Ureter (tissue), 1 donor: Measurements from ENCODE around the gene AXIN2. TPM values are rescaled to one million over a fixed set of nuclear protein-coding genes. Genes with fewer than 3 reads are reported as not detected.
A peak's percentile ranks its signal among the peaks of the same experiment; 100 is the strongest.
"Not testable (repeated sequence)": the region's sequence is repeated elsewhere in the genome, so short reads cannot be mapped to it uniquely, and the experiment has no call there.

ENCODE experiments used
- DNase-seq: peaks from one replicate; pipeline ENCODE4 v3.0.0-alpha.2; 2020; ENCODE audit warnings: low spot score
- total RNA-seq: library from RNA; stranded (reverse); gene quantifications from one replicate; pipeline ENCODE4 v1.2.4, GENCODE V29; 2023
- donor health status: DM: yes; HTN: yes; CAD: no.

The AXIN2 gene
- total RNA-seq, 1 donor from 2014 or later, result 11.8 TPM

GRCh38 chr17:65536573-65537342 lies 24.7 kb downstream of the AXIN2 start:
- no peak for DNase-seq

GRCh38 chr17:65535777-65536572 lies 25.5 kb downstream of the AXIN2 start:
- DNase-seq, result no peak

GRCh38 chr17:65533852-65534457 lies 27.5 kb downstream of the AXIN2 start:
- no peak for DNase-seq

GRCh38 chr17:65533056-65533745 lies 28.2 kb downstream of the AXIN2 start:
- DNase-seq, result no peak

- DNase-seq, result no peak
Observed at GRCh38 chr17:65532101-65532890, 29.2 kb downstream of the AXIN2 start.

GRCh38 chr17:65531256-65532100 lies 30.0 kb downstream of the AXIN2 start:
- DNase-seq, result peak; percentile 74

GRCh38 chr17:65530523-65531255 lies 30.8 kb downstream of the AXIN2 start:
- DNase-seq, result no peak

GRCh38 chr17:65529761-65530522 lies 31.5 kb downstream of the AXIN2 start:
- no peak for DNase-seq

GRCh38 chr17:65529040-65529633 lies 32.3 kb downstream of the AXIN2 start:
- DNase-seq, result no peak

GRCh38 chr17:65527857-65528591 lies 33.4 kb downstream of the AXIN2 start:
- DNase-seq, result no peak

GRCh38 chr17:65527381-65527780 lies 34.1 kb downstream of the AXIN2 start:
- no peak for DNase-seq

- DNase-seq, result not testable (repeated sequence)
Observed at GRCh38 chr17:65526854-65527253, 34.6 kb downstream of the AXIN2 start.

GRCh38 chr17:65523853-65524664 lies 37.4 kb downstream of the AXIN2 start:
- DNase-seq, result no peak

GRCh38 chr17:65523411-65523810 lies 38.0 kb downstream of the AXIN2 start:
- DNase-seq, result no peak

- DNase-seq, result no peak
Observed at GRCh38 chr17:65522751-65523404, 38.6 kb downstream of the AXIN2 start.

- DNase-seq, result no peak
Observed at GRCh38 chr17:65519462-65519861, 42.0 kb downstream of the AXIN2 start.
